ENCODE results near the gene RIOK3.
A peak's percentile ranks its signal among the peaks of the same experiment; 100 is the strongest.
"Not testable (repeated sequence)": the region's sequence is repeated elsewhere in the genome, so short reads cannot be mapped to it uniquely, and the experiment has no call there.

The RIOK3 gene

DNA sequence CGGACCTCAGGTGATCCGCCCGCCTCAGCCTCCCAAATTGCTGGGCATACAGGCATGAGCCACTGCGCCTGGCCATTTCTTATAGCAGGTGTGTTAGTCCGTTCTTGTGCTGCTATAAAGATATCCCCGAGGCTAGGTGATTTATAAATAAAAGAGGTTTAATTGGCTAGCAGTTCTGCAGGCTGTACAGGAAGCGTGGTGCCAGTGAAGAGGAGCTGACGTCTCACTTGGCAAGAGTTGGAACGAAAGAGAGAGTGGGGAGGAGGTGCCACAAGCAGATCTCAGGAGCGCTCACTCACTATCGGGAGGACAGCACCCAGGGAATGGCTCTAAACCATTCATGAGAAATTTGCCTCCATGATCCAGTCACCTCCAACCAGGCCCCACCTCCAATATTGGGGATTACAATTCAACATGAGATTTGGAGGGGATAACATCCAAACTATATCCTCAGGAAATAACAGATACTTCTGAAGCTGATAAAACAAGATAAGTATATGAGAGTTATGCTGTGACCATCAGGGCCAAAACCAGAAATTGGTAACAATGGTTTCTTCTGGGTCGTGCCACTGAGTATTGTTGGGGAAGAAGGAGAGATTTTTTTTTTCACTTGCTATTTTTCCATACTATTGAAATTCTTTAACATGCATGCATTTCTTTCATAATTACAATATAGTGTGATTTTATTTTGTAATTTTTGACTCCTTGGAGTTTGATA, 42.8 kb downstream of the RIOK3 start:
- DNase-seq (ENCODE audit: low read depth in 2 of 2, low spot score in 1 of 2), result no peak

DNA sequence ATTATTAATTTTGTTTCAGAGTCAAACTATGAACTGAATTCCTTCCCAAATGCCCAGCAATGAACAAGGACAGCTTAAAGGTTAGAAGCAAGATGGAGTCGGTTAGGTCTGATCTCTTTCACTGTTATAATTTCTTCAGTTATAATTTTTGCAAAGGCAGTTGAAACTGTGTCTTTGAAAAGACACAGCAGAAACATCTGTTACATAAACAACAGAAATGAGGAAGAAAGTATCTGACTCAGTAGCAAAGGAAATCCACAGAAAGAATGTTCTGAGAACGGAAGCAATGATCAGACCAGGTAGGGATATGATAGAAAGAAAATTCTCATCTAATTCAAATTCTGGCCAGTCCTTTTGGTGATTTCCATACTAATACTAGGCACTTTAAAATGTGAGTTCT, 45.0 kb downstream of the RIOK3 start:
- no peak for DNase-seq (ENCODE audit: low read depth in 2 of 2, low spot score in 1 of 2)

DNA sequence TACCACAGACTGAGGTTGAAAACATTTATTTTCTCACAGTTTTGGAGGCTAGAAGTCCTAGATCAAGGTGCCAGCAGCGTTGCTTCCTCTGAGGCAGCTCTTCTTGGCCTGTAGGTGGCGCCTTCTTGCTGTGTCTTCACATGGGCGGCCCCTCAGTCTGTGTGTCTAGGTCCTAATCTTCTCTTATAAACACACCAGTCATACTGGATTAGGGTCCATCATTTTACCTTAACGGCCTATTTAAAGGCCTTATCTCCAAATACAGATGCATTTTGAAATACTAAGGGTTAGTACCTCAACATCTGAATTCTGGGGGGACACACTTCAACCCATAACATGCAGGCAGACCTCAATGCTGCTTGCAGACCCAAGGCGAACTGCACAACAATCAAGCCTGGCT, 45.8 kb downstream of the RIOK3 start:
- DNase-seq (ENCODE audit: low read depth in 2 of 2, low spot score in 1 of 2), result peak; percentile 43

DNA sequence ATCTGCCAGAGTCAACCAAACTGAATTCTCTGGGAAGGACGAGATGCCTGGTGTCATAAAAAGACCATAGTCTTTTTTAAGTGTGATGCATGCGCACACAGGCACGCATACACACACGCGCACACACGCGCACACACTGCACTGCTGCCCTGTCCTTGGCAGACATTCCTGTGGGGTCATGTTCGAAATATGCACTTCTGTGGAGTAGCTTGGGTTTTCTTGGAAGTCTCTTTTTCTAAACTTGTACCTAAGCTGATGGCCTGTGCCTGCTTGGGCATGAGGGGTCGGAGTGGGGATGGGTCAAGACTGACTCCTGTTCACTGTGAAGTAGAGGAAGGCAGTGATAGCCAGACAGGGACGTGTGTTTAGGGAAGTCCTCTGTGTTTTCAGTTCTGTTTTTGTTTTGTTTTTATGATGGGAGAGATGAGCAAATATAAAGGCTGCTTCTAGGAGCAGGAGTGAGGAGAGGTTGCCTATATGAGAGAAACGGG, 46.2 kb downstream of the RIOK3 start:
- DNase-seq (ENCODE audit: low read depth in 2 of 2, low spot score in 1 of 2), result no peak

DNA sequence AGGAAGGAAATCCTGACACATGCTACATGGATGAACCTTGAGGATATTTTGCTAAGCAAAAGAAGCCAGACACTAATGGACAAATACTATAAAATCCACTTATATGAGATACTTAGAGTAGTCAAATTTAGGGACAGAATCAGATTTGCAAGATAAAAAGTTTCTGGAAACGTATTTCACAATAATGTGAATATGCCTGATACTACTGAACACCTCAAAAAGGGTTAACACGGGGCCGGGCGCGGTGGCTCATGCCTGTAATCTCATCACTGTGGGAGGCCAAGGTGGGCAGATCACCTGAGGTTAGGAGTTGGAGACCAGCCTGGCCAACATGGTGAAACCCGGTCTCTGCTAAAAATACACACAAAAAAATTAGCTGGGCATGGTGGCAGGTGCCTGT, 48.5 kb downstream of the RIOK3 start:
- no peak for DNase-seq (ENCODE audit: low read depth in 2 of 2, low spot score in 1 of 2)

DNA sequence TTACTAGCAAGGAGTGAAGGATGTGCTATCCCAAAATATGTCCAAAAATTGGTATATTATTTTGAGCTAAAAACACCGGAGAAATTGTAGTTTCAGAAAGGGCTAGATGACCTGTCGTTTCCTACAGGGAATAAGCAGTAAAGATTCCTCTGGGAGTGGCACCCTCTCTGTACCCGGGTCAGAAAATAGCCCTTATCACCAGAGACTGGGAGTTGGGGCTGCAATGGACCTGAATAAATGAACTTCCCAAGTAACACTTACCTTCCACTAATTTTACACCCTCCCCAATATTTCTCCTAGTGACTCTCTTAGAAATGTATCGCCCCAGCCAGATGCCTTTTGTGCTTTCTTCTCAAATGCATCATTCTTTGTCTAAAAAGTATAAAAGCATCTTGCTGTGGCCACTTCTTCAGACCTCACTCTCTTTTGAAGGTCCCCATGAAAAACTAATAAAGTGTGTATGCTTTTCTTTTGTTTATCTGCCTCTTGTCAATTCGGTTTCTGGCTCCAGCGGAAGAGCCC, 49.5 kb downstream of the RIOK3 start:
- DNase-seq (ENCODE audit: low read depth in 2 of 2, low spot score in 1 of 2), result no peak

DNA sequence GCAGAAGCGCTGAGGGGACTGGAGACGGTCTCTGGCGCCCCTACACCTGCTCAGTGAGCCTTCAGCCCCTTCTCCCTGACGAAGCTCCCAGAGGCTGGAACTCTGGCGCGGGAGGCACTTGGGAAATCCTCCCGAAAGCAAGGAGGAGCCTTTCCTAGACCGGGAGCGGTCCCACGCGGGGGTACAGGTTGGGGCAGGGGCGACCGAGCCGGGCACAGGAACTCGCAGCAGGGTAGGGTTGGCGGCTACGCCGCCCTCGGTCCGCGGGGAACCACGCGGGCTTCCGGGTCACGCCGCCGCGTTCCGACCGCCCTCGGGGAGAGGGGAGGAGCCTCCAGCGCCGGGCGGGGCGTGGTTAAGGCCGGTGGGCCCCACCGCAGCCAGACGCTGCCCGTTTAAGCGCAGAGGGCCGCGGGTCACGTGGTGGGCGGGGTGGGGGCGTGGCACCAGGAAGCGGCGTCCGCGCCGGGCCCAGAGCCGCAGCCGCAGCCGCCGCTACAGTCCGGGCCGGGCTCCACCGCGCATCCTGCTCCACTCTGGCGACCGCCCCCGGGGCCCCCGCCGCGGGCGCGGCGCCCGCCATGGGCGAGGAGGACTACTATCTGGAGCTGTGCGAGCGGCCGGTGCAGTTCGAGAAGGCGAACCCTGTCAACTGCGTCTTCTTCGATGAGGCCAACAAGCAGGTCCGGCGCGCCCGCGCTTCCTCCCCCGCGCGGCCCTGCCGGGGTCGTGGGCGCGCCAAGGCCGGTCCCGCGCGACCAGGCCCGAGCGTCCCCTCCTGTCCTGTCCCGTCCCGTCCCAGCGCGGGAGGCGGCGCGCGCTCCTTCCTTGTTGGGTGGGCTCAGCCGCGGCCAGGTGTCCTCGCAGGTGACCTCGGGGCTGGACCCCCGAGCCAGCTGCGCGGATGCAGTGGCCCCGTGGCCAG, 50.2 kb downstream of the RIOK3 start, which contains the start of gene RMC1:
RMC1 (plus strand) TSS at position 474 of the 925 bp plus-strand sequence; CDS start at position 582, 108 bp downstream.
- DNase-seq (ENCODE audit: low read depth in 2 of 2, low spot score in 1 of 2), result peak; percentile 96 to 97

DNA sequence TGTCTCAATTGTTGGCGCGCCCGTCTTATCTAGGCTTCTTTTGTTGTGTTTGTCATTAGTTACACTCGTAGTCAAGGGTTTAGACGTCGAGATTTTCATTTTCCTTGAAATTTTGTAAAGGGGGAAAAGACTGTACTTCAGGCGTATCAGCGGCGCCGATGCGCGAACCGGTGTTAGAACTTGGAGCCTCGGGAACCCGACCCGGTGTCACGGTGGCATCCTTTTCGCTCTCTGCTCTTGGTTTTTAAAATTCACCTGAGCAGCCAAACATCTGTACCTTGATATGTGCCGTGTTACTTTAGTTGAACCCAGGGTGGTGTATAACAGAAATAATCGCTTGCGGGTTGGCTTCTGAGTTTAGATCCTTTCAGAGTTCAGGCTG, 50.9 kb downstream of the RIOK3 start:
- DNase-seq (ENCODE audit: low read depth in 2 of 2, low spot score in 1 of 2), result no peak

DNA sequence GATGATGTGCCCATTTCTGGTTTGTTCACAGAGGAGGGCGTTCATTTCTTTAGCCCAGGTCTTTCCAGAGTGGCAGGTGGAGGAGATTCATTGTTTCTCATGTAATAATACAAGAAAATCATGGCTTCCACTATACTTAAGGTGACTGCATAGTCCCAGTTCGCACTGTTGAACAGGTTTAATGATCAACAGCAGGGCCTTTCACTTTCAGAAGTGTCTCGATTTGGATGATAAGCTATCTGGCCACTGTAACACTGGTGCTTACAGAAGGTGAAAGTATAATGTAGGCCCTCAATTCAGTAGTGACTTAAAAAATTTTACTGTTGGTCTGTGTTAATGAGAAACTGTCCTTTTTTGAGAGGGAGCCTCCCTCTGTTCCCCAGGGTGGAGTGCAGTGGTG, 51.6 kb downstream of the RIOK3 start:
- no peak for DNase-seq (ENCODE audit: low read depth in 2 of 2, low spot score in 1 of 2)

DNA sequence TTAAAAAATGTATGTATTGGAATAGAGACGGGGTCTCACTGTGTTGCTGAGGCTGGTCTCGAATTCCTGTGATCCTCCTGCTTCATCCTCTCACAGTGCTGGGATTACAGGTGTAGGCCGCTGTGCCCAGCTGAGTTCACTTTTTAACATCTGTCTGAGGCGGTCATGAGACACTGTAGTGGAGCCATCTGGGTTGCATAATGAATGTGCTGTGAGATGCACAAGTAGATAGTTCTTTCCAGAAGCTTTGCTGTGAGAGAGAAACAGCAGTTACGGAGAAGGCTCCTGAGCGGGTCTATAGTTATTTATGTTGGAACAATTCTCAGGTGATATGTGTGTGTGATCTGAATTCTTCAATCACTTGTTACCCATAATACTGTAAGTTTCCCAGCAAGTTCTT, 53.3 kb downstream of the RIOK3 start:
- DNase-seq (ENCODE audit: low read depth in 2 of 2, low spot score in 1 of 2), result no peak

DNA sequence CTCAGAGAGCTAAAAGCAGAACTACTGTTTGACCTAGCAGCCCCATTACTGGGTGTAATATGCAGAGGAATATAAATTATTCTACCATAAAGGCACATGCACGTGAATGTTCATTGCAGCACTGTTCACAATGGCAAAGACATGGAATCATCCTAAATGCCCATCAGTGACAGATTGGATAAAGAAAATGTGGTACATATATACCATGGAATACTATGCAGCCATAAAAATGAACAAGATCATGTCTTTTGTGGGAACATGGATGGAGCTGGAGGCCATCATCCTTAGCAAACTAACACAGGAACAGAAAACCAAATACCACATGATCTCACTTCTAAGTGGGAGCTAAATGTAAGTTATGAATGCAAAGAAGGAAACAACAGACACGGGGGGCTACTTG, 57.8 kb downstream of the RIOK3 start:
- DNase-seq (ENCODE audit: low read depth in 2 of 2, low spot score in 1 of 2), result not testable (repeated sequence)

DNA sequence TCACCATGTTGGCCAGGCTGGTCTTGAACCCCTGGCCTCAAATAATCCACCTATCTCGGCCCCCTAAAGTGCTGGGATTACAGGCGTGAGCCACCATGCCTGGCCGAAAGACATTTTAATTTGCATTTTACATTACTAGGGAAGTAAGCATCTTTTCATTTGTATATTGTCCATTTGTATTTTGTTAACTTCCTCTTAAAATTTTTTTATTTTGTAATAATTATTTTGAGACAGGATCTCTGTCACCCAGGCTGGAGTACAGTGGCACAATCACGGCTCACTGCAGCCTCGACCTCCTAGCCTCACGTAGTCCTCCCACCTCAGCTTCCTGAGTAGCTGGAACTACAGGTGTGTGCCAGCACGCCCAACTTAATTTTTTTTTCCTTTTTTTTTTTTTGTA, 59.1 kb downstream of the RIOK3 start:
- DNase-seq (ENCODE audit: low read depth in 2 of 2, low spot score in 1 of 2), result not testable (repeated sequence)

DNA sequence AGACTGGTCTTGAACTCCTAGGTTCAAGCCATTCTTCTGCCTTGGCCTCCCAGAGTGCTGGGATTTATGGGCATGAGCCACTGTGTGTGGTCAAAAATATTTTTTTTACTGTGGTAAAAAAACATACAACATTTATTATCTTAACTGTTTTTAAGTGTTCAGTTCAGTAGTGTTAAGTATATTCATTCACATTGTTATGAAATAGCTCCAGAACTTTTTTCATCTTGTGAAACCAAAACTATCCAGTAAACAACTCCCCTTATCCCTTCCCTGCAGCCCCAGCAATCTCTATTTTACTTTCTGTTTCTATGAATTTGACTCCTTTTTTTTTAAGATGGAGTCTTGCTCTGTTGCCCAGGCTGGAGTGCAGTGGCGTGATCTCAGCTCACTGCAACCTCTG, 59.6 kb downstream of the RIOK3 start:
- no peak for DNase-seq (ENCODE audit: low read depth in 2 of 2, low spot score in 1 of 2)

DNA sequence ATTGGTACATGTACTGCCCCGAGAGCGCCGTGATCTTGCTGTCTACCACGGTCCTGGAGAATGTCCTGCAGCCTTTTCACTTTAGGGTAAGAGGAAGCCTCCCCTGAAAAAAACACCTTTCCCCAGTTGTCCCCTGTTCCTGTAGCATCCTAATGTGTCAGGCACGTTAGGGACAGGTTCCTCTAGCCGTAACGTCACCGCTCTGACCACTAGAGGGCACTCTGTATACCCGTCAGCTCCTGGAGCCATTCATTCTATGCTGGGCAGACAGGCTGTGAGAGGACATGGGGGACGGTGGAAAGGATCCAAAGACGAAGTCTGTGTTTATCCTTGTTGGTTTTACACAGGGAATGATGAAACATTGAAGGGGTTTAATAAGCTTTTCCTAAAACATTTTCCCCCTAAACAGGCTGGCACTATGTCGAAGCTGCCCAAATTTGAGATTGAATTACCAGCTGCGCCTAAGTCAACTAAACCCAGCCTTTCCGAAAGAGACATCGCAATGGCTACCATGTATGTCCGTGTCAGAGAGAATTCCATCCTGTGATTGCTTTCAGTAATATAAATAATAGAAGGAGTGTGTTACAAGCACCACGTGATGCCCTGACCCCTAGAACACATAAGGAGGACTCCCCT, 62.9 kb downstream of the RIOK3 start:
- DNase-seq (ENCODE audit: low read depth in 2 of 2, low spot score in 1 of 2), result peak; percentile 55 to 56

DNA sequence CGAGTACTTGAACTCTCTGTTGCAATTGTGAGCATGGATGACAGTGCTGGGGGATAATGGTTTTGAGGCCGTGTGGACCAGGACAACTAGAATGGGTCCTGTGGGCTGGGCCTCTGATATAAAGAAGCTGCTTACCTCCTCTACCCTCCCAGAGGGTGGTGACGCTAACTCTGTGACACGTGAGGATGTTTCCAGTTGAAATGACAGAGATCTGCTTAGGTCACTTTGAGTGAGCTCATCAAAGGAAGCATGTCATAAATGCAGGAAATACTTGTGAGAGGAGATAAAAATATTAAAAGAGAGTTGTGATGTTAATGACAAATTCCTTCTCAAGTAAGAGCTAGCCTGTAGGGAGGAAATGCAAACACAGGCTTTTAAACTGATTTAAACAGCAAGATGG, 66.6 kb downstream of the RIOK3 start:
- DNase-seq (ENCODE audit: low read depth in 2 of 2, low spot score in 1 of 2), result no peak

DNA sequence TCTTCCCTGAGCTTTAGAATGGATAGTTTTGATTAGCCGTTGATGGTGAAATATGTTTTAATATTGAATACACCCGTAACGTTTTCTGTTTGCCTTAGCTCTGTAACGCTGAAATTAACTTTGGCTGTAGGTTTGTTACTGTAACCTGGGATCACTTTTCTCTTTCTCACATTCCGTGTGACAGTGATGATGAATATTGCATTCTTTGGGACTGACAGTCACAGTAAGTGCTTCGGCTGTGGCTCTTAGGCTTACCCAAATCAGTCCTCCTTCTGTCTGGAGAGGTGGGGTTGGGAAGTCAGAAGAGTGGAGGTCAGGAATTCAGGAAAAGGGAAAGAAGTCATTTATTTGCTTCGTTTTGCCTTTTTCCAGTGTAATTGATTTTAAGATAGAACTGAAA, 68.2 kb downstream of the RIOK3 start:
- DNase-seq (ENCODE audit: low read depth in 2 of 2, low spot score in 1 of 2), result no peak

DNA sequence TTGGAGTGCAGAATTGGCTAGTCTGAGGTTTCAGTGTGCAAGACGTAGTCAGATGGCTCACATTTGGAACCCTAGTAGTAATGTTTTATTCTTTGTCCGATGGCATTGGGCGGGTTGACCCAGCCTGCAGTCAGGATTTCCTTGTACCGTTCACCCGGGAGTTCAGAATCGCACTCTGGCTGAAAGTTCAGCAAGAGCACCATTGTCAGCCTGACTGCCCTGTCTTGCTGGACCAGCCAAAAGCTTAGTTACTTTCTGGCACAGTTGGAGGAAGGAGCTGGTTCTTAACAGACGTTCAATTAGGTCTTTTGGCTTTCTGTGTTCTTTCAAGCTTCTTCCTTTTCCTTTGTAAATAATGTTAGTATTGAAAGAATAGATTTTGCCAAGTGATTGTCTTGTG, 68.8 kb downstream of the RIOK3 start:
- DNase-seq (ENCODE audit: low read depth in 2 of 2, low spot score in 1 of 2), result no peak

DNA sequence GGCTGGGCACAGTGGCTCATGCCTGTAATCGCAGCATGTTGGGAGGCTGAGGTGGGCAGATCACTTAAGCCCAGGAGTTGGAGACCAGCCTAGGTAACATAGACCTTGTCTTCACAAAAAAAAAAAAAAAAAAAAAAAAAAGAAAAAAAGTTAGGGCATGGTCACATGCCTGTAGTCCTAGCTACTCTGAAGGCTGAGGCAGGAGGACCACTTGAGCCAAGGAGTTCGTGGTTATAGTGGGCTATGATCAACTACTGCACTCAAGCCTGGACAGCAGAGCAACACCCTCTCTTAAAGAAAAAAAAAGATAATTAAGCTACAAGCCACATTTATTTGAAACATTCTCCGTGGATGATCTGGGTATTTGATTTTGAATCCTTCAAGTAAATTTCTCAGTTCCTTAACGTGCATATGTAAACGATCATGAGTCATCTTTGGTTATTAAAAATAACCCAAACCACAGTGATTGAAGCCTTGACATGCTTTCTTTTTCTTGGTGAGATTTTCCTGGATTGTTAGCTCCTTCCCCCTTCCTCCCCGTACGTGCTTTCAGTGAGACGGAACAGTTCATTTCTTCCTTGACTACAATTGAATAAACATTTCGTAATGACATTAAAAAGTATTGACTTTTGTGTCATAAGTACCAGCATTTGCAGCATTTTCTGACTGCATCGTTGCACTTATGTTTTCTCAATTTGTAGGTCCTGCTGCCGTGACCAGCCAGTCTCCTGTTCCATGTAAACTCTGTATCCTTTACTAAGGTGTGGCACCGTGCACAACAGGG, 70.5 kb downstream of the RIOK3 start:
- no peak for DNase-seq (ENCODE audit: low read depth in 2 of 2, low spot score in 1 of 2)

DNA sequence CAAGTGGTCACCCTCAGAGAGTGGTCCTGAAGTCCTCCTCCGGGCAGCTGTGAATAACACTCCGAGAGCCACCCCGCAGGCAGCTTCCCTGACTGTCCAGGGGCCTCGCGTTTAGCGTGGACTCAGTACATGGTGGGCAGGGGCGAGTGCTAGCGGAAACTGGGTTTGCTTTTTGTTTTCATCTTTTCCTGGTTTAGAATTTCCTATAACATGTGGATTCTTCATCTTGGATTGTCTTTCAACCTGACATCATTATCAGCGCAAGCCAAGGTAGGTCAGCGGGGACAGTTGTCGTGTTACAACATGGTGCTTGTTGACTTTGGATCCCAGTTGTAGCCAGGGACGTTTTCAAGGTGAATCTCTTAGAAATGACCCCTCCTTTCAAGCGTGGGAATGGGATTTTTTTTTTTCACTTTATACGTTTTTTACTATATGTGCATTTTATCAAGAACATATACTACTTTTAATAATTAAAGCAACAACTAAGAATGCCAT, 71.2 kb downstream of the RIOK3 start:
- no peak for DNase-seq (ENCODE audit: low read depth in 2 of 2, low spot score in 1 of 2)

DNA sequence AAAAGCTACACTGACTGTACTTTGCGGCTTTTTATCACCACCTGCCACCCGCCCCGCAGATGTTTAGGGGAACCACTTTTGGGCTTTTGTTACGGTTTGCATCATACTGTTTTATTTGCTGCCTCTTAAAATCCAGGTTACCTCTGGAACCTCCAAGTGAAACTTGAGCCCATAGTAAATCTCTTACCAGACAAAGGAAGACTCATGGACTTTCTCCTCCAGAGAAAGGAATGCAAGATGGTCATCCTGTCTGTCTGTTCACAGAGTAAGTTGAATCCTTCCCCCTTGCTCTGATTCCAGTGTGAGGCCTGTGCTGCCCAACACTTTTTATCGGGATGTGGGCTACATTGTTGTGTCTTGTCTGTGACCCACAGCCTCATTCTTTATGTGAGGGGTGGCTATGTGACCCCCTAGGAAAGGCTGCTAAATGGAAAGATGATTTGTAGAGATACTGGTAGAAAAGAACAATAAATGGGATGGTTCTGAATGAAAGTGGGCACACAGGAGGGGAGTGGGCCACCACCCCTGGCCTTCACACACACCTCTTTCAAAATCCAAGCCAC, 73.5 kb downstream of the RIOK3 start:
- DNase-seq (ENCODE audit: low read depth in 2 of 2, low spot score in 1 of 2), result no peak

All from stimulated activated CD8-positive, alpha-beta memory T cell treated with anti-CD3 and anti-CD28 coated beads, Interleukin-4, amount 100 ng/mL, for 4 hours (primary cell).